Stimulated activated CD4-positive, alpha-beta T cell treated with anti-CD3 and anti-CD28 coated beads, Interleukin-12 subunit alpha, Interleukin-12 subunit beta, amount 100 ng/mL, for 24 hours (primary cell): ENCODE results near the gene ANKRD40CL.

Experiments
- DNase-seq, 2 experiments: peaks; one replicate each; pipeline ENCODE4 v3.0.0-alpha.2; 2020; ENCODE audit warnings: low read depth in 2 of 2

Gene ANKRD40CL

DNA sequence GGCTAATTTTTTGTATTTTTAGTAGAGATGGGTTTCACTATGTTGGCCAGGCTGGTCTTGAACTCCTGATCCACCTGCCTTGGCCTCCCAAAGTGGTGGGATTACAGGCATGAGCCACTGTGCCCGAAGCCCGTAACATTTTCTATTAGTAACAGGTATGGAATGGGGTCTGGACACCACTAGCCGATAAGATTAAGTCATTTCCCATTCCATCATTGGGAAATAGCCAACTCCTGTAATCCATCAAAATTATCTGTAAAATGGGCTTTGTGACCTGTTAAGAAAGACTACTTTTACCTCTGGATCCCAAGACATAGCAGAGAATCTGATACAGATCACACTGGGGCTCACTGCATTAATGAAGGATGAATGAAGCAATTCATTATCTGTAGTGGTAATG lies 51.8 kb downstream of the ANKRD40CL start:
- no peak for DNase-seq

DNA sequence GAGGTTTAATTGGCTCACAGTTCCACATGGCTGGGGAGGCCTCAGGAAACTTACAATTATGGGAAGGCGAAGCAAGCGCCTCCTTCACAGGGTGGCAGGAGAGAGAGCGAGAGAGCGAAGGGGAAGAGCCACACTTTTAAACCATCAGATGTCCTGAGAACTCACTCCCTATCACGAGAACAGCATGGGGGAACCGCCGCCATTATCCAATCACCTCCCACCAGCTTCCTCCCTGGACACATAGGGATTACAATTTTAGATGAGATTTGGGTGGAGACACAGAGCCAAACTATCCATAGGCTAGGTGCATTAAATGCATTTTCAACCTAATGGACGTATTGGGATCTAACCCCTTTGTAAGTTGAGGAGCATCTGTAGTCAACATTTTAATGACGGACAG lies 54.7 kb downstream of the ANKRD40CL start:
- no peak for DNase-seq
